ENCODE measurements around the gene KDM4D.
"Not testable (repeated sequence)": the region's sequence is repeated elsewhere in the genome, so short reads cannot be mapped to it uniquely, and the experiment has no call there.

KDM4D gene

DNA sequence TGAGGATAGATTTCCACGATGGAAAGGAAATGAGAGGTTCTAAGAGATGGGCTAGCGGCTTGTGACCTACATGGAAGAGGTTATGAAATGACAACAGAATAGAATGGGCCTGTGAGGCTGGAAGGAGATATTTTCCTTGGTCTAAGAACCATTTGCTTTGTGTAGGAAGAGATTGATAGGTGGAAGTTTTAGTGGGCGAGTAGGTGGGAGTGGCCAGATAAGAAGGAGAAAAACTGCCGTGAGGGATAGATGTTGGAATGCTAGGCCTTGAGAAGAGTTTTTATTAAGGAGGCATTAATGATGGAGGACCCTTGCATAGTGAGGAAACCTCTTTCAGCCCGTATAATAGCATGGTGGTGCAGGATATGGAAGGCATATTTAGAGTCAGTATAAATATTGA lies 48.0 kb downstream of the KDM4D start:
- not testable (repeated sequence) for DNase-seq (ENCODE audit: low read depth); H3K4me3 ChIP-seq (ENCODE audit: low read depth, low read length)

DNA sequence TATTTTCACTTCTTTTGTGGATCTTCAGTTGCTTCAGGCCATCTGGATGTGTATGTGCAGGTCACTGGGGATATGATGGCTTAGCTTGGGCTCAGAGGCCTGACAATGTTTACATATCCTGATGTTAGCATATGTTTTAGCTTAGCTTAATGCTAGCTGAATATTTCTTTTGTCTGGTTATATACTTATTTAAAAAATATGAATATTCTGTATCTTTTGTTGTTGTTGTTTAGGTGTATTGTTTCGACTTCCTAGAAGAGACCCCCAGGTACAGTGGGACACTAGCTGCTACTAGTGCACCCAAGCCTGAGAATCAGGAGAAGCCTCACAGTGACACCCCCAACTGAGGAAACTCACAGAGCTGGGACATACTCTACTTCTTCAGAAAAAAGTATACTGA lies 51.4 kb downstream of the KDM4D start, which contains the start of gene KDM4E:
TSS of gene KDM4E (plus strand) at position 301 of the 400 bp plus-strand sequence. CDS start 300 bp downstream, outside the sequence.
- DNase-seq (ENCODE audit: low read depth) = no peak
- no peak within 1 kb of the TSS for H3K4me3 ChIP-seq (ENCODE audit: low read depth, low read length)

DNA sequence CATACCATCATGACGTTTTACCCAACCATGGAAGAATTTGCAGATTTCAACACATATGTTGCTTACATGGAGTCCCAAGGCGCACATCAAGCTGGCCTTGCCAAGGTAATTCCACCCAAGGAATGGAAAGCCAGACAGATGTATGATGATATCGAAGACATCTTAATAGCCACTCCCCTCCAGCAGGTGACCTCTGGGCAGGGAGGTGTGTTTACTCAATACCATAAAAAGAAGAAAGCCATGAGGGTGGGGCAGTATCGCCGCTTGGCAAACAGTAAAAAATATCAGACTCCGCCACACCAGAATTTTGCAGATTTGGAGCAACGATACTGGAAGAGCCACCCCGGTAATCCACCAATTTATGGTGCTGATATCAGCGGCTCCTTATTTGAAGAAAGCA lies 52.1 kb downstream of the KDM4D start:
- not testable (repeated sequence) for DNase-seq (ENCODE audit: low read depth); H3K4me3 ChIP-seq (ENCODE audit: low read depth, low read length)

DNA sequence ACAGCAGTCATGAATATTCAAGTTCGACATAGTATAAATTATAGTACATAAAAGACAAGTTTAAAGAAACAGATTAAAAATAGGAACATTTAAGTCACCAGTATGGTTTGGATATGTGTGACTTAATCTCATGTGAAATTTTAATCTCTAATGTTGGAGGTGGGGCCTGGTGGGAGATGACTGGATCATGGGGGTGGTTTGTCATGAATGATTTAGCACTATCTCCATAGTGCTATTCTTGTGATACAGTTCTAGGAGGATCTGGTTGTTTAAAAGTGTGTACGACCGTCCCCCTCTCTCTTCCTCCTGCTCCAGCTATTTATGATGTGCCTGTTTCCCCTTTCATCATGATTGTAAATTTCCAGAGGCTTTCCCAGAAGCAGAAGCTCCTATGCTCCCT lies 54.8 kb downstream of the KDM4D start:
- no peak for DNase-seq (ENCODE audit: low read depth)
- no peak overlapping the region for H3K4me3 ChIP-seq (ENCODE audit: low read depth, low read length)

DNA sequence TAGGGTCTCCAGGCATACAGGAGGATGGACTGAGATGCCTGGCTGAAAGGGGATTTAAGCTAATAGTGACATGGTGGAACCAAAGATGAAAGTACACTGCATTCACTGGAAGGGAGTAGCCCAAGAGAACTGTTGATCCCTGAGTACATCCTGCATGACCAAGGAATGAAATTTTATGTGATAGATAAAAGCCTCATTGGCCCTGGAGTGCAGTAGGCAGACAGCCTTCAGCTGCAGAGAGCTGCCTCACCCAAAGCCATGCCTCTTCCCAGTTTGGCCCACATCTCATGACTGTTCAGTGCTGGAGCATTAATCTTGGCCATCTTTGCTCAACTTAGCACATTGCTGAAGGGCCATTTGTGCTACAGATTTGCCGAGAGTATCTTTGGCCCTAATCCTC lies 59.5 kb downstream of the KDM4D start:
- no peak overlapping the region for H3K4me3 ChIP-seq (ENCODE audit: low read depth, low read length)
- DNase-seq (ENCODE audit: low read depth) = no peak

DNA sequence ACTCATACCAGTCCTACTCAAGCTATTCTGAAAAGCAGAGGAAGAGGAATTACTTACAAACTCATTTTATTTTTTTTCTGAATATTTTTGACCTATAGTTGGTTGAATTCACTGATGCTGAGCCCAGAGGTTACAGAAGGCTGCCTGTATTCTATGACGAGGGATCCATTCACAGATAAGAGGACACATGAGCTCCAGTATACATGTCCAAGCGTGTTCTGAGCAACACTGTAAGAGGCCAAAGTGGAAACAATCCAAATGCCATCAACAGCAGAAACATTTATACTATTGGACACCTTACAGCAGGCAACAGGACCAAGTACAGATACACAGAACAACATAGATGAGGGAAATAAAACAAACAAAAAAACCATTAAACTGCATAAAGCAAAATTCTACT lies 61.8 kb downstream of the KDM4D start:
- DNase-seq (ENCODE audit: low read depth) = no peak
- H3K4me3 ChIP-seq (ENCODE audit: low read depth, low read length) = no peak overlapping the region

DNA sequence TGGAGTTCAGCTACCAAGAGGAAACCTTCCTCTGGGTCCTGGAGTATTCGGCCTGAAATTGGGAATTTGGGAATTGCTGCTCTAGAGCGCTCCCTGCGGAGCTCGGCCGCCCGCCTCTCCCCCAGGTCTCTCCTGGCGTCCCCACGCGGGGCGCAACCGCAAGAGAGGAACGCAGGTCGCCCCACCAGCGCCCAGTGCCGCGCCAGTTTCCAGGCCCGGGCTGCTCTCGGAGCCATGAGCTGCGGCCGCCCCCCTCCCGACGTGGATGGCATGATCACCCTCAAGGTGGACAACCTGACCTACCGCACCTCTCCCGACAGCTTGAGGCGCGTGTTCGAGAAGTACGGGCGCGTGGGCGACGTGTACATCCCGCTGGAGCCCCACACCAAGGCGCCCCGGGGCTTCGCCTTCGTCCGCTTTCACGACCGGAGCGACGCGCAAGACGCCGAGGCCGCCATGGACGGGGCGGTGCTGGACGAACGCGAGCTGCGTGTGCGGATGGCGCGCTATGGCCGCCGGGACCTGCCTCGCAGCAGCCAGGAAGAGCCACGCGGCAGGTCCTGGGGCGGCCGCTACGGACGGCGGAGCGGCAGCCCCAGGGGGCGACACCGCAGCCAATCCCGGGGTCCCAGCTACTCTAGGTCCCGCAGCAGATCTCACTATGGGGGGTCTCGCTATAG lies 64.0 kb downstream of the KDM4D start:
- not testable (repeated sequence) for DNase-seq (ENCODE audit: low read depth)
- peak overlapping the region; percentile 33 for H3K4me3 ChIP-seq (ENCODE audit: low read depth, low read length)

DNA sequence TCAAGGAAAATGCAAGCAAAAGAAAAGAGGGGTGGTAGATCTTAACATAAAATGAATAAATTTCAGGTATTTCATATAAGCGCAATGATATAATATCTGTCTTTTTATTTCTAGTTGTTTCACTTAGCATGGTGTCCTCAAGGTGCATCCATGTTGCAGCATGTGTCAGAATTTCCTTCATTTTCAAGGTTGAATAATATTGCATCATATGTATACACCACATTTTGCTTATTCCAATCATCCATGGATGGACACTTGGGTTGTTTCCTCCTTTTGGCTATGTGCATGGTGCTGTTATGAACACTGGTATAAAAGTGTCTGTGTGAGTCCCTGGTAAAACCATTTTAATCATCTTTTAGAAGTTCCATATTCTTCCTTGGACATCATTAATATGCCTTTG lies 68.7 kb downstream of the KDM4D start:
- H3K4me3 ChIP-seq (ENCODE audit: low read depth, low read length) = no peak overlapping the region
- no peak for DNase-seq (ENCODE audit: low read depth)

DNA sequence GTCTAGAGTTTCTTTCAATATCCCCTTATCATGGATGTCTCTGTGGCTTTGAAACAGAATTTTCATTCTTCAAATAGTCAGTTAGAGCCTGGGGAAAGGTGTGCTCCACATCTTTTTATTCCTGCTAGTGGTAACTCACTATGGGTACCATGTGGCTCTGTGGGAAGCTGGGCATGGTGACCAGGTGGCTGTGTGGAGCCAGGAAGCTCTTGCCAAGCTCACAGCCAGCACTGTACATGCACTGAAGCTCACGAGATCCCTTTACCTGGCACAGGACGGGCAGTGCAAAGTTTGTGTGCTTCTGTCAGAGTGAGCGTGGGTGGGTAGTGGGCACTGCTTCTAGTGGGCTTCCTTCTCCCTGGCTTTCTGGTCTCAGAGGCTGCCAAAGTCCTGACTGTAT lies 69.4 kb downstream of the KDM4D start:
- H3K4me3 ChIP-seq (ENCODE audit: low read depth, low read length) = no peak overlapping the region
- no peak for DNase-seq (ENCODE audit: low read depth)

DNA sequence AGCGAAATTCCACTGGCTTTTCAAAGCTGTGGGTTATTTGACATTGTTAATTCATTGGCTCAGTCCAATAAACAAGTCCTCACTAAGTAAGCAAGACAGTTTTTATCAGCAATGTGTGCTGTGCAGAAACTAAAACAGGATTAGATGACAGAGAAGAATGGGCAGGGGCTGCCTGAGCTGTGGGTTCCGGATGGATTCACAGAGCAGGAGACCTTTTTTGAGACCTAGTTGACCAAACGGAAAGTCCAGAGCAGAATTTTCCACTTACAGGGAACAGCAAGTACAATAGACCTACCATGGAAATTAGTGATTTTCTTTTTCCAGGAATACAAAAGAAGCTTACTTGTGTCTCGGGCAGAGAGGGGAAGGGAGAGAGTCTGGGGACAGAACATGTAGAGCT lies 70.5 kb downstream of the KDM4D start:
- no peak overlapping the region for H3K4me3 ChIP-seq (ENCODE audit: low read depth, low read length)
- DNase-seq (ENCODE audit: low read depth) = no peak

DNA sequence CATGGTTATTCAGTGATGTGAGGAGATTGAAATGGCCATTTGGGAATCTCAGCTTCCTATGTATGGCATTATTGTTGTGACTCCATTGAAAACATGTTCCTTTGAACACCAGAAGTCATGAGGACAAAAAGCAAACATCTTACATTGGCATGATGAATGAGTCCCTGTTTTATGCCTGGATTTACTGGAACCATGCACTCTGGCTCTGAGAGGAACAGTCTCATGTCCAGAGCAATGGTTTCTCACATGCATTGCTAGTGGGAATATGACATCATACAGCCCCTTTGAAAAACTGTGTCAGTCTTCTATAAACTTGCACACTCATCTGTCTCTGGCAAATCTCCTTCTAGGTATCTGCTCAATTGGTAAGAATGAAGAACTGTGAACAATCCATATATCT lies 72.3 kb downstream of the KDM4D start:
- H3K4me3 ChIP-seq (ENCODE audit: low read depth, low read length) = no peak overlapping the region

More for the DNA sequence above, 72.3 kb downstream of the KDM4D start:
- no peak for DNase-seq (ENCODE audit: low read depth)
